ENCODE results near the gene TK1. TPM values are rescaled to one million over a fixed set of nuclear protein-coding genes. Genes with fewer than 3 reads are reported as not detected.

The TK1 gene
- total RNA-seq, 1 experiment from 2014 or later, result 153 TPM

DNA sequence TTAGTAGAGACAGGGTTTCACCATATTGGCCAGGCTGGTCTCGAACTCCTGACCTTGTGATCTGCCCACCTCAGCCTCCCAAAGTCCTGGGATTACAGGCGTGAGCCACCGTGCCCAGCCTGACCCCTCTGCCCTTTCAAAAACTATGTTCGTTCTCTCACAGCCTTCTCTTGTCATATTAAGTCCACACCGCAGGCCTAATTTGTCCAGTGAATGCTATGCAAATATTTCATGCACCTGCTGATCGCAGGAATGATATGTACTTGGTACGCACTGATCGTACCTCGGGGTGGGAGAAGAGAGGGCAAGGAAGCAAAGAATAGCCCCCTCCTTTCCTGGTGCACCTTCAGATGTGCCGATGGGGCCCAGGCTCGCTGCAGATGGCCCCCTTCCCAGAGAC lies 24.2 kb upstream of the TK1 start:
- Histone ChIP-seq H3K27me3 (ENCODE audit: control insufficient read depth, insufficient read depth, low read length) (no peaks in the 10 kb centered on the region), H3K9me3 (ENCODE audit: control insufficient read depth, insufficient read depth, low read depth, low read length) (no peaks in the 10 kb centered on the region), H3K4me1 (ENCODE audit: control insufficient read depth, insufficient read depth, low read length) (0 out of 2 replicates have a peak, but pooled peaks cover 5% of the 10 kb centered on the region), H3K27ac (ENCODE audit: low read length) (no peak overlapping the region), H3K4me3 (ENCODE audit: low read depth in 2 of 2, low read length in 2 of 2) (no peak overlapping the region), H3K36me3 (ENCODE audit: control insufficient read depth, insufficient read depth, low read length) (no peaks in the 10 kb centered on the region; the same call in none of the 2 replicates)
- ATAC-seq (no peak), DNase-seq (ENCODE audit: low read depth, low spot score) (no peak)
- no TSS peak for BruUV-seq (replicated peaks)
- ChIA-PET CTCF (interaction anchor here (0.6 kb wide), 1 partner anchor 191 kb away, joined by 4 read pairs; no protein-coding TSS in a partner anchor), POLR2A (no interaction called here)
- in situ Hi-C loops (cut with HindIII; ENCODE audit: low pct_unique_long_range_greater_than_20kb, low sequenced_read_pairs) (no loop called here), intact Hi-C loops (cut with micrococcal nuclease; ENCODE audit: unreplicated experiment) (no loop called here)
- TF ChIP-seq REST (IDR thresholded peaks at IDR 0.05; ENCODE audit: insufficient read depth in 1 of 2, low read depth in 2 of 2, low read length in 1 of 2), result no peak
- no peak for TF ChIP-seq POLR2AphosphoS5 (IDR thresholded peaks at IDR 0.05; ENCODE audit: low read depth, low read length)
- TF ChIP-seq TCF7L2 (IDR thresholded peaks at IDR 0.05; ENCODE audit: low read depth, low read length), result no peak
- no peak for TF ChIP-seq SIN3A (IDR thresholded peaks at IDR 0.05; ENCODE audit: borderline replicate concordance, insufficient read depth, low read depth, low read length)
- TF ChIP-seq, protein P1, sequence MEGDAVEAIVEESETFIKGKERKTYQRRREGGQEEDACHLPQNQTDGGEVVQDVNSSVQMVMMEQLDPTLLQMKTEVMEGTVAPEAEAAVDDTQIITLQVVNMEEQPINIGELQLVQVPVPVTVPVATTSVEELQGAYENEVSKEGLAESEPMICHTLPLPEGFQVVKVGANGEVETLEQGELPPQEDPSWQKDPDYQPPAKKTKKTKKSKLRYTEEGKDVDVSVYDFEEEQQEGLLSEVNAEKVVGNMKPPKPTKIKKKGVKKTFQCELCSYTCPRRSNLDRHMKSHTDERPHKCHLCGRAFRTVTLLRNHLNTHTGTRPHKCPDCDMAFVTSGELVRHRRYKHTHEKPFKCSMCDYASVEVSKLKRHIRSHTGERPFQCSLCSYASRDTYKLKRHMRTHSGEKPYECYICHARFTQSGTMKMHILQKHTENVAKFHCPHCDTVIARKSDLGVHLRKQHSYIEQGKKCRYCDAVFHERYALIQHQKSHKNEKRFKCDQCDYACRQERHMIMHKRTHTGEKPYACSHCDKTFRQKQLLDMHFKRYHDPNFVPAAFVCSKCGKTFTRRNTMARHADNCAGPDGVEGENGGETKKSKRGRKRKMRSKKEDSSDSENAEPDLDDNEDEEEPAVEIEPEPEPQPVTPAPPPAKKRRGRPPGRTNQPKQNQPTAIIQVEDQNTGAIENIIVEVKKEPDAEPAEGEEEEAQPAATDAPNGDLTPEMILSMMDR (IDR thresholded peaks at IDR 0.05), result no peak

DNA sequence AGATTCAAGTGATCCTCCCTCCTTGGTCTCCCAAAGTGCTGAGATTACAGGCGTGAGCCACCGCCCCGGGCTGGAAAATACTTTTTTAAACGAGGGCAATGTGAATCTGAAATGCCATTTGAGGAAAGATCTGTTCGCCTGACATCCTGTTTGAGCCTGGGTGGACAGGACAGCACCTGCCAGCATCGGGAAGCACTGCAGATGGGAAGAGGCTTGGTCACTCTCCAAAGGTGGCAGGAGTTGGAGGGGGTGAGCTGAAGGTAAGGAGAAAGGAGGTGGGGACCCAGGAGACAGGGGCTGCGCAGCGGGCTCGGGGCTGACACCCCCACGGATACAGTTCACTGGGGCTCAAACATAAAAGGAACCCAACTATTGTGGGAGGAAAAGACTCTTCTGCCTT lies 23.3 kb upstream of the TK1 start:
- H3K27ac ChIP-seq (ENCODE audit: low read length), result no peak overlapping the region
- no TSS peak for BruUV-seq (replicated peaks)
- intact Hi-C loops (cut with micrococcal nuclease; ENCODE audit: unreplicated experiment) (no loop called here), in situ Hi-C loops (cut with HindIII; ENCODE audit: low pct_unique_long_range_greater_than_20kb, low sequenced_read_pairs) (no loop called here)
- no peaks in the 10 kb centered on the region for H3K4me1 ChIP-seq (ENCODE audit: control insufficient read depth, insufficient read depth, low read length)
- H3K36me3 ChIP-seq (ENCODE audit: control insufficient read depth, insufficient read depth, low read length), result no peaks in the 10 kb centered on the region; the same call in 1 of the 2 replicates
- POLR2A ChIA-PET, result no interaction called here
- no peak for DNase-seq (ENCODE audit: low read depth, low spot score)
- no peak overlapping the region for H3K4me3 ChIP-seq (ENCODE audit: low read depth in 2 of 2, low read length in 2 of 2)
- CTCF ChIA-PET, result interaction anchor here (0.6 kb wide), 1 partner anchor 190 kb away, joined by 4 read pairs; no protein-coding TSS in a partner anchor
- H3K27me3 ChIP-seq (ENCODE audit: control insufficient read depth, insufficient read depth, low read length), result no peaks in the 10 kb centered on the region
- TF ChIP-seq POLR2AphosphoS5 (IDR thresholded peaks at IDR 0.05; ENCODE audit: low read depth, low read length) (no peak), TCF7L2 (IDR thresholded peaks at IDR 0.05; ENCODE audit: low read depth, low read length) (no peak), REST (IDR thresholded peaks at IDR 0.05; ENCODE audit: insufficient read depth in 1 of 2, low read depth in 2 of 2, low read length in 1 of 2) (no peak), SIN3A (IDR thresholded peaks at IDR 0.05; ENCODE audit: borderline replicate concordance, insufficient read depth, low read depth, low read length) (no peak)
- TF ChIP-seq, protein P1 (IDR thresholded peaks at IDR 0.05), result no peak
- ATAC-seq, result no peak
- H3K9me3 ChIP-seq (ENCODE audit: control insufficient read depth, insufficient read depth, low read depth, low read length), result no peaks in the 10 kb centered on the region
